GM21619 (cell line): ENCODE measurements around the gene GCN1.
"Not testable (repeated sequence)": the region's sequence is repeated elsewhere in the genome, so short reads cannot be mapped to it uniquely, and the experiment has no call there.

Experiments used
- ATAC-seq: cut with Tn5 transposase; IDR thresholded peaks from one replicate; pipeline ENCODE4 v1.9.1; 2021; ENCODE audit not compliant: unreplicated experiment

GCN1 gene, protein sequence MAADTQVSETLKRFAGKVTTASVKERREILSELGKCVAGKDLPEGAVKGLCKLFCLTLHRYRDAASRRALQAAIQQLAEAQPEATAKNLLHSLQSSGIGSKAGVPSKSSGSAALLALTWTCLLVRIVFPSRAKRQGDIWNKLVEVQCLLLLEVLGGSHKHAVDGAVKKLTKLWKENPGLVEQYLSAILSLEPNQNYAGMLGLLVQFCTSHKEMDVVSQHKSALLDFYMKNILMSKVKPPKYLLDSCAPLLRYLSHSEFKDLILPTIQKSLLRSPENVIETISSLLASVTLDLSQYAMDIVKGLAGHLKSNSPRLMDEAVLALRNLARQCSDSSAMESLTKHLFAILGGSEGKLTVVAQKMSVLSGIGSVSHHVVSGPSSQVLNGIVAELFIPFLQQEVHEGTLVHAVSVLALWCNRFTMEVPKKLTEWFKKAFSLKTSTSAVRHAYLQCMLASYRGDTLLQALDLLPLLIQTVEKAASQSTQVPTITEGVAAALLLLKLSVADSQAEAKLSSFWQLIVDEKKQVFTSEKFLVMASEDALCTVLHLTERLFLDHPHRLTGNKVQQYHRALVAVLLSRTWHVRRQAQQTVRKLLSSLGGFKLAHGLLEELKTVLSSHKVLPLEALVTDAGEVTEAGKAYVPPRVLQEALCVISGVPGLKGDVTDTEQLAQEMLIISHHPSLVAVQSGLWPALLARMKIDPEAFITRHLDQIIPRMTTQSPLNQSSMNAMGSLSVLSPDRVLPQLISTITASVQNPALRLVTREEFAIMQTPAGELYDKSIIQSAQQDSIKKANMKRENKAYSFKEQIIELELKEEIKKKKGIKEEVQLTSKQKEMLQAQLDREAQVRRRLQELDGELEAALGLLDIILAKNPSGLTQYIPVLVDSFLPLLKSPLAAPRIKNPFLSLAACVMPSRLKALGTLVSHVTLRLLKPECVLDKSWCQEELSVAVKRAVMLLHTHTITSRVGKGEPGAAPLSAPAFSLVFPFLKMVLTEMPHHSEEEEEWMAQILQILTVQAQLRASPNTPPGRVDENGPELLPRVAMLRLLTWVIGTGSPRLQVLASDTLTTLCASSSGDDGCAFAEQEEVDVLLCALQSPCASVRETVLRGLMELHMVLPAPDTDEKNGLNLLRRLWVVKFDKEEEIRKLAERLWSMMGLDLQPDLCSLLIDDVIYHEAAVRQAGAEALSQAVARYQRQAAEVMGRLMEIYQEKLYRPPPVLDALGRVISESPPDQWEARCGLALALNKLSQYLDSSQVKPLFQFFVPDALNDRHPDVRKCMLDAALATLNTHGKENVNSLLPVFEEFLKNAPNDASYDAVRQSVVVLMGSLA (N-terminal part only)

GRCh38 chr12:120194534-120195395, at the start of gene GCN1:
Gene GCN1, minus strand, starts transcription at chr12:120194715. Its CDS starts 18 bp downstream, at chr12:120194697.
- ATAC-seq = peak; percentile 80

GRCh38 chr12:120242971-120243699, 48.6 kb upstream of the GCN1 start:
- no peak for ATAC-seq

DNA sequence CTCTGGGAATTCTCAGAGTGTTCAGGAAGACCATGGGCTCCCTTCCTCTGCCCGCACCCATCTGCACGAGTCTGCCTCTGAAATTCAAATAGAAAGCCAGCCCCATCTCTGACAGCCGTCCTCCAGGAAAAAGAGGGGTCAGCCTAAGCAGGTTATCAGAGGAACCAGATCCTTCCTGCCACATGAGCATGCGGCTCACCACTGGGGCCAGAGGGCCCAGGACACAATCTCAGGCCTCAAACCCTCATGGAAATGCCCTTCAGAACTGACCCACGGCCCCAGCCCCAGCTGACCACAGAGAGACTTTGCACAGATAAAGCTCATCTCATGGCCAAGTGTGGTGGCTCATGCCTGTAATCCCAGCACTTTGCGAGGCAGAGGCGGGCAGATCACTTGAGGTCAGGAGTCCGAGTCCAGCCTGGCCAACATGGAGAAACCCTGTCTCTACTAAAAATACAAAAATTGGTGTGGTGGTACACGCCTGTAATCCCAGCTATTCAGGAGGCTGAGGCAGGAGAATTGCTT, 47.8 kb upstream of the GCN1 start:
- no peak for ATAC-seq

DNA sequence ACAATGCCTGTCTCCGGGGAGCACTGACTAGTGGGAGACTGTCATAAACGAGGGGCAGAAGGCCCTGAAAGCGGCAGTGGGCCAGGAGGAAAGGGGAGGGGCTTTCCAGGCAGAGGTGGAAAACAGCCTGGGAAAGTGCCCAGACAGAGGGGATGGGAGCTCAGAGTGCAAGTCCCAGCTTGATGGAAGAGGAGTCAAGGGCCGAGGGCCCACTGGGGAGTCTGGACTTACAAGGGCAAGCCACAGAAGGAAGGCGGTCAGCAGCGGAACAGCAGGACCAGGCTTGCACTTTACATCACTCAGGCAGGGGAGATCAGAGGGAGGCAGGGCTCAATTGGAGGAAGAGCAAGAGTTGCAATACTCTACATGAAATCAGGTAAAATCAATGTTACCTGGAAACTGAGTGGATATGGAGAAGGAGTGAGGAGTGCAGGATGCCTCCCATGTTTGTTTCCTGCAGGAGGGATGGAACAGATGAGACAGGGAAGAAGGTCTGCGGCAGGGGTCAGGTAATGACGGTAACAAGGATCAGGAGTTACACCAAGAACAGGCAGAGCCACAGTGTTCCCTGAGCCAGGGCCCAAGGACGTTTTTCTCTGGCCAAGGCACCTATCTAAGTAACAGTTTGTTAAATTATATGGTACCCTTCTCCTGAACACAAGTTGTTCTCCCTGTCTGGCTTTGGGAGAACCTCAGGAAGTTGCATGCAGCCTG, 47.2 kb upstream of the GCN1 start:
- ATAC-seq = no peak

DNA sequence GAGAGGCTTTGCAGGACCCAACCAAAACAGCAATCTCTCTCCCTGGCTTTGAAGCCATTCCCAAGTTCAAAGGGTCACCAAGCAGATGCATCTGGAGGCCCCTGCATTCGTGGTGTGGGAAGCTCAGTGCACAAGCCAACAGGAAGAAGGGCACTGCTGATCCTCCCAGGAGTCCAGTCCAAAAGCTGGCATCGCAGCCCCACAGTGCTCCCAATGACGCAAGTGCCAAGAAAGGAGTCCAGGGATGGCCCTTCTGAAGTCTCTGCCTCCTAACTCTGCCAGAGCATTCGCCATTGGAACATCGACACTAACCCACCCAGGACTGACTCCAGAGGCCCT, 45.9 kb upstream of the GCN1 start:
- no peak for ATAC-seq

- no peak for ATAC-seq
Measured at GRCh38 chr12:120239776-120240494, 45.4 kb upstream of the GCN1 start.

GRCh38 chr12:120238839-120239445, 44.4 kb upstream of the GCN1 start:
- ATAC-seq = no peak

GRCh38 chr12:120238217-120238616, 43.7 kb upstream of the GCN1 start:
- no peak for ATAC-seq

- no peak for ATAC-seq
Measured at GRCh38 chr12:120237360-120238171, 43.1 kb upstream of the GCN1 start.

GRCh38 chr12:120236809-120237208, 42.3 kb upstream of the GCN1 start:
- not testable (repeated sequence) for ATAC-seq

DNA sequence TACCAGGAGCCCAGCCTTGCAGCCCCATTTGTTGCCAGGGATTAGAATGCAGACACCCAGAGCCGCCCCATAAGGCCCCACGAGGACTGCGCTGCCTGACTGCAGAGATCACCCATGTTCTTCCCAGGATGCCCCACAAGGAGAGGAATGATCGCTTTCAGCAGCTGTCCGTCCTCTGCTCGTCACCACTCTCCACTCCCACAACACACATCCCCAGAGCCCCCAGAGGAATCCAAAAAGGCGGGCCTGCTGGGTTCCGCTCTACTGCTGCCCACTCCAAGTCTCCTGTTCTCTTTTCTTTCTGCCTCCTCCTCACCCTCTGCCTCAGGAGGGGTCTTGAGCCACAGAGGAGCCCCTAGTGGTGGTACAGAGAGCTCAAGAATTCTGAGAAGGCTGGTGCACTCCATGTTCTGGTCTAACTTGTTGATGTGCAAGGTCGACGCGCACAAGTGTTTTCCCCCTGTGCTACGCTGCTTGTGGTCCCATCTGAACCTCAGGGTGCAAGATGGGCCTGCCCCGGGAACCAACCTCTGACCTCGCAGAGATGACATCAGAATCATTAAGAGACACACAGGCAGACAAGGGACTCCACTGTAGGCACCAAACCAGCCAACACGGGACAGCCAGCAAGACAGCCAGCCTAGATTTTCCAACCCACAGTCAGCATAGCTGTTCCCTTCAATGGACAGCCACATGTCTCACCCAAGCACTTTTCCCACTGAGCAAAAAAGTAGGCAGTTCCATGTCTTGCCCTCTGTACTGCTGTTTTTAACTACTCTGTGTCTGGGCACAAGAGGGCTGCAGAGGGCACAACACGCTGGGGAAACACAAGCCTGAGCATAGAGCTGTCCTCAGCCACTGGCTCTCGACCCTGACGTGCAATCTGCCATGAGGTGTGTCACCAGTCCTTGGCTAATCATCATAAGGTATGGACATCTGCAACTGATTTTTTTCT, 41.1 kb upstream of the GCN1 start:
- no peak for ATAC-seq

GRCh38 chr12:120234643-120235368, 40.3 kb upstream of the GCN1 start:
- ATAC-seq = no peak

GRCh38 chr12:120231316-120232011, 36.9 kb upstream of the GCN1 start:
- ATAC-seq = no peak

DNA sequence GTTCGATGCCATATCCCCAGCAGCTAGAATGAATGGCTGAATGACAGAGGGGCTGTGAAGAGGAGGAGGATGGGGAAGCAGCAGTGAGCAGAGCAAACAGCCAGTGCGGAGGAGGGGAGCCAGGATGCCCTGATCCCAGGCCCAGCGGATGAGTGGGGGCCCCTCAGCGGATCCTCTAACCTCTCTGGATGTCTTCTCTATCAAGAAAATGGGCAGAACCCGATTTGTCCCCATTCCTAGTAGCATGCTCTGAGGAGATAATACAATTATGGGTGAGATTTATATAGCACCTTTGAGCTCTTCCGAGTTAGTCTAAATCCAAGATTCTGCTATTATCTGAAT, 36.4 kb upstream of the GCN1 start:
- no peak for ATAC-seq
